HepG2 (cell line): ENCODE measurements around the gene RPS6KA2. TPM values are rescaled to one million over a fixed set of nuclear protein-coding genes. Genes with fewer than 3 reads are reported as not detected.

Experiments used
- ATAC-seq: fragments of 200-7000 bp; cut with Tn5 transposase; 3 replicates; pipeline ENCODE4 v1.9.1; 2020; ENCODE audit warnings: mild to moderate bottlenecking, moderate library complexity
- BruUV-seq: library from RNA; stranded (reverse); fragments of 400-500 nt; replicated peaks from 2 replicates; lab custom pipeline; 2021; lab: Mats Ljungman, UMichigan
- CTCF ChIA-PET: fragments of 300-600 bp; formaldehyde crosslinking; extraction: SDS; loops from one replicate; lab custom pipeline; 2021; ENCODE audit warnings: low total read pairs, inconsistent platforms, low intra/inter-chr PET ratio; lab: Yijun Ruan, JAX
- POLR2A ChIA-PET: fragments of 350-600 bp; sonication (Branson Sonifier 250); formaldehyde crosslinking; loops from one replicate; lab custom pipeline; 2020; ENCODE audit warnings: antibody characterized with exemption, inconsistent platforms; lab: Yijun Ruan, JAX
- DNase-seq: peaks from one replicate; pipeline ENCODE4 v3.0.0-alpha.2; 2015; ENCODE audit warnings: low spot score
- FAIRE-seq: peaks from 3 replicates; lab custom pipeline; 2011; peaks lifted over from hg19 to GRCh38; lab: Jason Lieb, UNC
- H2AFZ ChIP-seq: one replicate; pipeline ENCODE4 v1.6.1; 2011; ENCODE audit warnings: low read length, inconsistent platforms
- H3K27ac ChIP-seq: fragments of 300-600 bp; 3 replicates; pipeline ENCODE4 v1.8.0; 2011; ENCODE audit warnings: mixed run types, mild to moderate bottlenecking, mixed read lengths, low read length, inconsistent platforms; ENCODE audit not compliant: insufficient read depth; ENCODE audit errors: extremely low read length
- H3K27me3 ChIP-seq, 2 experiments: fragments of 200-600 bp in 1 of 2; 2 replicates in 1 of 2; 3 replicates in 1 of 2; pipeline versions ENCODE4 v1.6.0 to v1.8.0; 2011; ENCODE audit warnings: low read length in 2 of 2, mild to moderate bottlenecking in 2 of 2, moderate library complexity in 2 of 2, inconsistent platforms in 1 of 2; ENCODE audit not compliant: insufficient read depth in 2 of 2, control insufficient read depth in 1 of 2
- H3K36me3 ChIP-seq, 2 experiments: fragments of 200-600 bp in 1 of 2; replicated peaks in 1 of 2; 2 replicates in 1 of 2; 3 replicates in 1 of 2; pipeline versions ENCODE4 v1.5.1 to v1.8.0; 2011; ENCODE audit warnings: low read length in 2 of 2, inconsistent platforms in 1 of 2; ENCODE audit not compliant: insufficient read depth in 2 of 2, control insufficient read depth in 1 of 2
- H3K4me1 ChIP-seq: 2 replicates; pipeline ENCODE4 v1.5.1; 2012; ENCODE audit warnings: low read length, inconsistent platforms; ENCODE audit not compliant: insufficient read depth
- H3K4me2 ChIP-seq: 2 replicates; pipeline ENCODE4 v1.6.0; 2011; ENCODE audit warnings: low read depth, low read length, inconsistent platforms
- H3K4me3 ChIP-seq, 3 experiments: fragments of 200-600 bp in 1 of 3; sonication (generic), shearing (Covaris generic) in 1 of 3; replicated peaks in 1 of 3; 2 replicates each; pipeline ENCODE4 v1.5.1; 2011 to 2016; ENCODE audit warnings: low read length in 3 of 3, inconsistent platforms in 2 of 3, low read depth in 2 of 3, mild to moderate bottlenecking in 2 of 3, control low read depth in 1 of 3, mixed read lengths in 1 of 3; ENCODE audit not compliant: insufficient read depth in 1 of 3
- H3K79me2 ChIP-seq: one replicate; pipeline ENCODE4 v1.6.1; 2011; ENCODE audit warnings: low read length, inconsistent platforms; ENCODE audit not compliant: insufficient read depth
- H3K9ac ChIP-seq: 2 replicates; pipeline ENCODE4 v1.6.0; 2011; ENCODE audit warnings: mild to moderate bottlenecking, low read depth, low read length, inconsistent platforms; ENCODE audit not compliant: insufficient read depth
- H3K9me3 ChIP-seq: 2 replicates; pipeline ENCODE4 v1.5.1; 2012; ENCODE audit warnings: mild to moderate bottlenecking, low read length
- H4K20me1 ChIP-seq: 2 replicates; pipeline ENCODE4 v1.6.0; 2011; ENCODE audit warnings: inconsistent platforms, mild to moderate bottlenecking, low read length, moderate library complexity; ENCODE audit not compliant: insufficient read depth
- ELF3 ChIP-seq: IDR thresholded peaks from 2 replicates; pipeline ENCODE4 v1.6.1; 2016; ENCODE audit warnings: missing genetic modification reagents, missing compliant biosample characterization
- NFKBIZ ChIP-seq: IDR thresholded peaks from 2 replicates; pipeline ENCODE4 v1.6.1; 2018; ENCODE audit warnings: missing genetic modification reagents, missing compliant biosample characterization
- PAX8 ChIP-seq: sonication (generic); formaldehyde crosslinking; IDR thresholded peaks from 2 replicates; pipeline ENCODE4 v1.8.0; 2022; ENCODE audit warnings: mild to moderate bottlenecking, missing genetic modification reagents, borderline replicate concordance
- POLR2AphosphoS2 ChIP-seq: IDR thresholded peaks from 2 replicates; pipeline ENCODE4 v1.6.1; 2011; ENCODE audit warnings: low read depth, low read length, improper control_type of control experiment
- SETDB1 ChIP-seq: sonication (generic); formaldehyde crosslinking; IDR thresholded peaks from 2 replicates; pipeline ENCODE4 v1.5.1; 2020; ENCODE audit warnings: missing genetic modification reagents, mild to moderate bottlenecking, borderline replicate concordance
- SOX6 ChIP-seq, 2 experiments: fragments of 450-650 bp in 1 of 2; sonication (generic) in 1 of 2; formaldehyde crosslinking in 1 of 2; IDR thresholded peaks; 2 replicates each; pipeline versions ENCODE4 v1.4.0 to v1.6.1; 2017 to 2020; ENCODE audit warnings: antibody characterized with exemption in 1 of 2, mild to moderate bottlenecking in 1 of 2, missing genetic modification reagents in 1 of 2
- WGBS: methylation state at CpG from one replicate; pipeline ENCODE4 v1.1.6; 2017; ENCODE audit warnings: low lambda C conversion rate; 5-methylcytosine and 5-hydroxymethylcytosine counted together
- in situ Hi-C: cut with HindIII; loops from 2 replicates; pipeline ENCODE4 v1.10.0; 2017; ENCODE audit warnings: low pct_unique_long_range_greater_than_20kb; ENCODE audit not compliant: extremely low pct_ligation_motif_present
- intact Hi-C: fragments of 100-400 bp; cut with micrococcal nuclease; formaldehyde crosslinking; loops from one replicate; pipeline ENCODE4 v1.10.0; 2022; ENCODE audit not compliant: unreplicated experiment
- polyA plus RNA-seq, 8 experiments: library from polyadenylated mRNA; depleted of rRNA in 3 of 8; stranded (reverse) in 7 of 8; unstranded in 1 of 8; fragments of >200 nt; fragmentation: Illumina TruSeq in 4 of 8; extraction: Trizol in 4 of 8; gene quantifications; 2 replicates each; pipeline versions ENCODE4 v1.2.1 to v1.2.3, GENCODE V29; 2011 to 2016; ENCODE audit warnings: low read depth in 4 of 8, missing spikeins in 1 of 8, mixed read lengths in 1 of 8; ENCODE audit not compliant: insufficient read depth in 1 of 8
- total RNA-seq, 5 experiments: library from RNA; depleted of rRNA; stranded (reverse); fragments of >200 nt; fragmentation: Illumina TruSeq; extraction: Trizol; gene quantifications; 2 replicates each; pipeline ENCODE4 v1.2.3, GENCODE V29; 2016; ENCODE audit warnings: low read depth in 1 of 5
- TF ChIP-seq, protein P1 (sequence below): sonication (generic); formaldehyde crosslinking; IDR thresholded peaks from 2 replicates; pipeline ENCODE4 v1.5.0; 2020; ENCODE audit warnings: mild to moderate bottlenecking, low read depth, missing genetic modification reagents, borderline replicate concordance
- TF ChIP-seq, protein P2 (sequence below): sonication (generic); formaldehyde crosslinking; IDR thresholded peaks from 2 replicates; pipeline ENCODE4 v1.4.0; 2020; ENCODE audit warnings: low read depth, mild to moderate bottlenecking, missing genetic modification reagents

RPS6KA2 gene
- total and polyA plus RNA-seq, 2 of the 13 experiments (the other 11 are each of a cell fraction or from before 2014, with no cell fraction given), result 0.22 to 0.38 TPM

DNA sequence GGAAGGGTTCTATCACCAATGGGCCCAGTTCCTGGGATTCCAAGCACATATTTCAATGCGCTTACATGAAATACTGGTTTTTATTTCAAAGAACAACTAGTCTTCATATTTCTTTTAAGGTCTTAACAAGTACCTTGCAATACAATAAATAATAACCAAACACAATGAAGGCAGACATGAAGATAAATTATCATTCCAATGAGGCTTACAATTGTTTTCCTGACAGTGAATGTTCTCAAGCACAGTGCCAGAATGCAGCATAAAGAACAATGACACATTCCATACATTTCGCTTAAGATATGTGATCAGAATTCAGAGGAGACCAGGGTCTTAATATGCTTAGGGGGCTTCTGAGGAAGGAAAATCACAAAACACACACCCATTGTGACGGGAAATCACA lies 66.8 kb downstream of the RPS6KA2 start:
- no peak overlapping the region for H3K9ac ChIP-seq
- ATAC-seq (no peak), DNase-seq (no peak), FAIRE-seq (no peak)
- no TSS peak for BruUV-seq
- ChIA-PET POLR2A (no interaction called here), CTCF (no interaction called here)
- H3K27ac ChIP-seq, result no peak overlapping the region
- in situ Hi-C loops (no loop called here), intact Hi-C loops (no loop called here)
- H3K27me3 ChIP-seq, result peaks cover 13 to 75% of the 10 kb centered on the region in 2 experiments; a peak in 3 of 5 replicates
- H3K9me3 ChIP-seq, result no peaks in the 10 kb centered on the region
- H3K36me3 ChIP-seq, result no peaks in the 10 kb centered on the region
- TF ChIP-seq, protein P1, sequence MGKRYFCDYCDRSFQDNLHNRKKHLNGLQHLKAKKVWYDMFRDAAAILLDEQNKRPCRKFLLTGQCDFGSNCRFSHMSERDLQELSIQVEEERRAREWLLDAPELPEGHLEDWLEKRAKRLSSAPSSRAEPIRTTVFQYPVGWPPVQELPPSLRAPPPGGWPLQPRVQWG (CRISPR knock-in tag), result no peak
- TF ChIP-seq NFKBIZ (CRISPR knock-in tag) (no peak), PAX8 (CRISPR knock-in tag) (no peak), SOX6 (IDR thresholded peaks at IDR 0.05) (no peak), SOX6 (CRISPR knock-in tag; IDR thresholded peaks at IDR 0.05) (no peak), SETDB1 (CRISPR knock-in tag) (no peak), ELF3 (CRISPR knock-in tag) (no peak), POLR2AphosphoS2 (no peak)
- TF ChIP-seq, protein P2, sequence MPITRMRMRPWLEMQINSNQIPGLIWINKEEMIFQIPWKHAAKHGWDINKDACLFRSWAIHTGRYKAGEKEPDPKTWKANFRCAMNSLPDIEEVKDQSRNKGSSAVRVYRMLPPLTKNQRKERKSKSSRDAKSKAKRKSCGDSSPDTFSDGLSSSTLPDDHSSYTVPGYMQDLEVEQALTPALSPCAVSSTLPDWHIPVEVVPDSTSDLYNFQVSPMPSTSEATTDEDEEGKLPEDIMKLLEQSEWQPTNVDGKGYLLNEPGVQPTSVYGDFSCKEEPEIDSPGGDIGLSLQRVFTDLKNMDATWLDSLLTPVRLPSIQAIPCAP, result no peak
- no peak overlapping the region for H2AFZ ChIP-seq
- WGBS, result 25% methylated on average over 3 of the region's 3 CpGs
- no peak overlapping the region for H3K4me2 ChIP-seq
- no peaks in the 10 kb centered on the region for H3K4me1 ChIP-seq
- H4K20me1 ChIP-seq, result no peaks in the 10 kb centered on the region
- H3K4me3 ChIP-seq, result no peak overlapping the region
- H3K79me2 ChIP-seq, result no peaks in the 10 kb centered on the region
